Measurements from ENCODE around the gene ATF3.

DNA sequence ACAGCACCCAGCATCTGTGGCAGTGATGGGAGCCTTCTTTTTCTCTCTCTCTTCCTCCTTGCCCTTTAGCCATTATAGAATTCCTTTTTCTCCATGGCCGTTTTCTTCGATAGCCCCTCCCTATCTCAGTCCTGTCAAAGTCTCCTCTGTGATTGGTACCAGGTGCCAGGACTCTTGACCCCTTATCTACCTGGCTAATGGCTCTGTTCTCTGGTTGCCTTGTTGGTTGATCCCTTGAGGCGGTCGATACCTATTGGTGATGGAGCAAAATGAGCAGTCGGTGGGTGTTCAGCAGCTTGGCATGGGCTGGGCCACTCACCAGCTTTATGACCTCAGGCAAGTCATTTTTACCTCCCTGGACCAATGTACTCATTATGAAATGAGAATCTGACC, 2.0 kb downstream of the ATF3 start:
- no peak for TF ChIP-seq POLR2A (IDR thresholded peaks at IDR 0.05)
- TF ChIP-seq, protein P1, sequence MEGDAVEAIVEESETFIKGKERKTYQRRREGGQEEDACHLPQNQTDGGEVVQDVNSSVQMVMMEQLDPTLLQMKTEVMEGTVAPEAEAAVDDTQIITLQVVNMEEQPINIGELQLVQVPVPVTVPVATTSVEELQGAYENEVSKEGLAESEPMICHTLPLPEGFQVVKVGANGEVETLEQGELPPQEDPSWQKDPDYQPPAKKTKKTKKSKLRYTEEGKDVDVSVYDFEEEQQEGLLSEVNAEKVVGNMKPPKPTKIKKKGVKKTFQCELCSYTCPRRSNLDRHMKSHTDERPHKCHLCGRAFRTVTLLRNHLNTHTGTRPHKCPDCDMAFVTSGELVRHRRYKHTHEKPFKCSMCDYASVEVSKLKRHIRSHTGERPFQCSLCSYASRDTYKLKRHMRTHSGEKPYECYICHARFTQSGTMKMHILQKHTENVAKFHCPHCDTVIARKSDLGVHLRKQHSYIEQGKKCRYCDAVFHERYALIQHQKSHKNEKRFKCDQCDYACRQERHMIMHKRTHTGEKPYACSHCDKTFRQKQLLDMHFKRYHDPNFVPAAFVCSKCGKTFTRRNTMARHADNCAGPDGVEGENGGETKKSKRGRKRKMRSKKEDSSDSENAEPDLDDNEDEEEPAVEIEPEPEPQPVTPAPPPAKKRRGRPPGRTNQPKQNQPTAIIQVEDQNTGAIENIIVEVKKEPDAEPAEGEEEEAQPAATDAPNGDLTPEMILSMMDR (IDR thresholded peaks at IDR 0.05), result no peak

All from uterus (tissue), 2 donors.